Frontal cortex (tissue), 4 donors: ENCODE measurements around the gene SENP5. TPM values are rescaled to one million over a fixed set of nuclear protein-coding genes. Genes with fewer than 3 reads are reported as not detected.

Experiments
- DNase-seq, 2 donors: peaks; one replicate each; pipeline ENCODE4 v3.0.0; 2012; ENCODE audit warnings: low spot score in 2 of 2
- FAIRE-seq: peaks from 2 replicates; lab custom pipeline; 2012; peaks lifted over from hg19 to GRCh38; lab: Jason Lieb, UNC
- total RNA-seq: library from RNA; depleted of rRNA; stranded (reverse); fragments of >200 nt; gene quantifications from one replicate; pipeline ENCODE4 v1.2.3, GENCODE V29; 2014
- donor health status: control.
- donor health status: control.
- donor health status: control.

The SENP5 gene
- total RNA-seq, 1 donor from 2014 or later = 75.0 TPM

DNA sequence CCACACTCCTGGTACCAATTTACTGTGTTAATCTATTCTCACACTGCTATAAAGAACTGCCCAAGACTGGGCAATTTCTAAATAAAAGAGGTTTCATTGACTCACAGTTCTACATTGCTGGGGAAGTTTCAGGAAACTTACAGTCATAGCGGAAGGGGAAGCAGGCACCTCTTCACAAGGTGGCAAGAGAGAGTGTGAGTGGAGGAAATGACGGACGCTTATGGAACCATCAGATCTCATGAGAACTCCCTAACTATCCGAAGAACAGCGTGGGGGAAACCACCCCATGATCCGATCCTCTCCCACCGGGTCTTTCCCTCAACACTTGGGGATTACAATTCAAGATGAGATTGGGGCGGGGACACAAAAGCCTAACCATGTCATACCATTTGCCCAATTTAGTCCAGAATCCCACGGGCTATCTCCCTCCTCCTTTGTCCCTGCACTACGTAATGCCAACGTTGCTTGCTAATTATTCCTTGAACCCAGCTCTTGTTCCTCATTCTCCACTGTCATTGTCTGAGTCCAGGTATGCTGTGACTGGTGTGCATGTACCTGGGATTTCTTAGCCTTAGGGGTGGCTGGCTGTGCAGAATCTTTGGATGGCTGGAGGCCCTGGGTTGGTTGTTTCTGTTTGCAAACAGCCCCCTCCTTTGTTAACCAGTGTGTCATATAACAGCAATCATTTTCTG, 97.5 kb downstream of the SENP5 start:
- no peak for DNase-seq
- no peak for FAIRE-seq

DNA sequence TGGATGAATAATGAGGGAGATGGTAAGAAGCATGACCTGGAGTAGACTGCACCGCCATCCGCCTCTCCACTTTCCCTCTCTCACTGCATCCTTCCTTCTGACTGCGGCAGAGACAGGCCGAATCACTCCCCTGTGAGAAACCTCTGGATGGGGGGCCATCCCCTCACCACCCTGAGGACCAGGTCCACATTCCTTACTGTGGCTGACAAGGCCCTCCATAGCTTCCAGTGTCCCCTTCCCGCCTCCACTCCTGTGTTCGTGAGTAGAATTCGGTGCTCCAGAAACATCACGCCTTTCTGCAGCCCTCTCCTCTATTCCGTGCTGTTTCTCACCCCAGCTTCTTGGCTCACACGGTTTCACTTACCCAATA, 98.1 kb downstream of the SENP5 start:
- DNase-seq (no peak), FAIRE-seq (no peak)

DNA sequence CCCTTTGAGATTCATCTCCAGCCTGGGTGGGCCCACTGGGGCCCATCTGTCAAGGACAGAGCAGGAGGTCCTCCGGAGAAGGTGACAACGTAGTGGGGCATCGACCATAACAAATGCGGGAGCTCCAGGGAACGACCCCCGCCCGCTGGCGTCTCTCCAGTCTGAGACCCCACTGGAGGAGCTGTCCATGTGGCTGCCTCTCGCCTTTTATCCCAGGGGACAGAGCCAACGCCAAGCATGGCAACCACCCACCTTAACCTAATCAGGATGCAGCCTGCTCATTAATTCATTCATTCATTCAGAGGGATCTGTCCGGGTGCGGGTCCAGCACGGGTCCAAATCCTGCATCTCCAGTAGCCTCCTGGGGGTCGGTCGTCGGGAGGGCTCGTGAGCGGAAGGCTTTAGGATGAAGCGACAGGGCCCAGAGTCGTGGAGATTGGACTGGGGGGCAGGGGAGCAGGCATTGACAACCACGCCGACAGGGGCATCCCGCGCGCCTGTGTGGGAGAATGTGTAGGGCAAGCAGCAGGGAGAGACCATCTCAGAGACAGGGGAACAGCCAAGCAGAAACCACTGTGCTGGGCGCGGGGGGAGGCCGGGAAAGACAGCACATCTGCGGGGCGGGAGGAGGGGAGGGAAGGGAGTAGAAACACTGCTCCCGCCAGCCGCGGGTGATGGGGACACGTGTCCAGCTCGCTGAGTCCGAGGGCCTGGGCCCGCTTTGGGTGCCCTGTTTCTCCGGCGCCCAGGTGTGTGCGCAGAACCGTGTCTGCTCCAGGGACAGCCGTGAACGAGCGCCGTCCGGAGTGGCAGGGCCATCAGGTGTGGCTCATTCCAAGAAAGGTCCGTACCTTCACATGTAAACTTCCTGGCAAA, 99.0 kb downstream of the SENP5 start:
- no peak for FAIRE-seq
- no peak for DNase-seq

DNA sequence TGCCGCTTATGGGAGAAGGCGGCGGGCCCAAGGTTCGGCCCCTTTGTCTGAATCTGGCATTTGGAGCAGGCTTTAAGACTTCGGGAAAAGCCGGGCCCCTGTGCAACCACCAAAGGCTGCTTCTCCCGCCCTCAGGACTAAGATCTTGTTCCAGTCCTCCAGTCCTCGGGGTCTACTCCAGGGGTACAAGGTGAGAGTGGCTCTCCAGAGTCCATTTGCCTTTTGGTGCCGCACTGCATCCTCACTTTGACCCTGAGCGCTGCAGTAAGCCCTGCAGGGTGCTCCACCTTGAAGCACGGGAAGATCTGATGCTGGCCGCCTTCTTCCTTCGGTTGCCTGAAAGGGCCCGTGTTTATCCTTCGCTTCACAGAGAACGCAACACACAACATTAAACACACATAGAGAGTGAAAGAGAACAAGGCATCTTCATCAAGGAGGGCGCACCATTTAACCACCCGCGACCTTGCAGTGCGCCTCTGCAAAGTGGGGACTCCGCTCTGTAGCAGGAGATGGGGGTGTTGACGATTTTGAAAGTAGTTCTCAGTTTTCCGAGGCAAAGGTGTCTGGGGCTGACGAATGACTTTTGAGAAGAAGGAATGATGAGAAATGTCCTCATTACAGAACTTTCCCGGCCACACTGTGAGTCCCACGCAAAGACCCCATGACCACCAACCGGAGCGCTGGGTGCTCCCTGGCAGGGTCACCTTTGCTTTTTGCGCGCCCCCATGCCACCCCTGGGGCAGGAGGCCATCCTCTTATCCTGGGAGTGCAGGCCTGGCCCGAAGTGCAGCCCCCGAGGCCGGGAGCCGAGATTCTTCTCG, 99.9 kb downstream of the SENP5 start:
- no peak for DNase-seq
- FAIRE-seq = no peak

DNA sequence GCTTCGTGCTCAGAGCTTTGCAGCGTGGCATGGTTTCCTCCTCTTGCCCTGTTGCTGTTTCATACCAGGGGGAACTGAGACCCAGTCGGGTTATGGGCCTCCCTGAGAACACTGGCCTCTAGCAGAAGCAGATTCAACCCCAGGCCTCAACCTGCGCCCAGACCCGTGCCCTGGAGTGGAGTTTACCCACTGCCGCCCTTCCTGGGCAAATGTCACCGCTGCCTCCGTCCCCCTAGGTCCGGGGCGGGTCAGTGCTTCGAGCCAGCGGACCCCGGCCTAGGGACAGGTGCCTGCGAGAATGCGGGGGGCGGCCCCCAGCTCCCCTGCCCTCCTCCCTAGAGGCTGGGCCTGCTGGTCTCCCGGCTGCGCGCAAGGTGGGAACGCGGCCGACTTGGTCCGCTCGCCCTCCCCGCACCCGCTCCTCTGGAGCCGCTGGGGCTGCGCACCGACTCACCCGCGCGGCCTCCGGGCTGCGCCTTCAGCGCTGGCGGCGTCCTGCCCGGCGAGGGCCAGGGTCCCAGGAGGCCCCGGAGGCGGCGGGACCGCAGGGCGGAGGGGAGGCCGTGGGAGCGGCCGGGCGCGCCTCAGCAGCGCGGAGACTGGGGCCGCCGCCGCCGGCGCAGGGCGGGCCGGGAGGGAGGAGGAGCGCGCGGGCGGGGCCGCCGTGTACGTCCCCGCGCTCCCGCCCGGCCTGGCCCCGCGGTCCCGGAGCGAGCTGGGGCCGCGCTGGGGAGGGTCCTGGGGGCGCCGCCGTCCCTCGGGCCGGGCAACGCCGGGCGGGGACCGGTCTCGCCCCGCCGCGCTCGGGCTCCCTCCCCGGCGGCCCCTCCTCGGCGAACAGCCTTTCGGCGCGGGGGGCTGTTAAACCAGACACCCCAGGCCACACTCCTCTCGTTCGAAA, 100.8 kb downstream of the SENP5 start, which contains the start of gene PIGZ:
PIGZ (minus strand) TSS at position 601 of the 901 bp plus-strand sequence. CDS start 16,802 bp downstream, outside the sequence.
- DNase-seq (peak; percentile 60 to 70), FAIRE-seq (no peak)

DNA sequence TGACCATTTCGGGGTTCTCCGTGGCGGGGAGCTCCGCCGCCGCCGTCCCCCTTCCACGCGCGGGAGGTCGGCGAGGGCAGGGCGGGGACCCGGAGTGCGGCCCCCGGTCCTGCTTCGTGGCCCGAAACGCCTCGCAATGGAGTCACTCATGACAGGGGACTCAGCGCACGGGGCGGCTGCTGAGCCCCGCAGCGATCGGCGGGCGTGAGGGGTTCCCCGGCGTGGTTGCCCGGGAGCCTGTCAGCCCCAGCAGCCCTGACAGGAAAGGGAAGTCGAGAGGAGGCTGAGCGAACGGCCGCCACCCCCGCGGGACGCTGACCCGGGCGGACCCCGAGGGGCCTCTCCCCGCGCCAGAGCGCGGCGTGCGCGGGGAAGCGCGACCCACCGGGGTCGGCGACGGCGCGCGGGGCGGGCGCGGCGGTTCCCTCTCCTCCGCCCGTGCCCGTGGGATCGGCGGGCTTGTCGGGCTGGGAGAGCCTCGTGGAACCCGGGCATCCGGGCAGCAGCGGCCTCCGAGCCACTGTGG, 101.5 kb downstream of the SENP5 start:
- FAIRE-seq (no peak), DNase-seq (peak in 1 of 2 donors; percentile 53)

DNA sequence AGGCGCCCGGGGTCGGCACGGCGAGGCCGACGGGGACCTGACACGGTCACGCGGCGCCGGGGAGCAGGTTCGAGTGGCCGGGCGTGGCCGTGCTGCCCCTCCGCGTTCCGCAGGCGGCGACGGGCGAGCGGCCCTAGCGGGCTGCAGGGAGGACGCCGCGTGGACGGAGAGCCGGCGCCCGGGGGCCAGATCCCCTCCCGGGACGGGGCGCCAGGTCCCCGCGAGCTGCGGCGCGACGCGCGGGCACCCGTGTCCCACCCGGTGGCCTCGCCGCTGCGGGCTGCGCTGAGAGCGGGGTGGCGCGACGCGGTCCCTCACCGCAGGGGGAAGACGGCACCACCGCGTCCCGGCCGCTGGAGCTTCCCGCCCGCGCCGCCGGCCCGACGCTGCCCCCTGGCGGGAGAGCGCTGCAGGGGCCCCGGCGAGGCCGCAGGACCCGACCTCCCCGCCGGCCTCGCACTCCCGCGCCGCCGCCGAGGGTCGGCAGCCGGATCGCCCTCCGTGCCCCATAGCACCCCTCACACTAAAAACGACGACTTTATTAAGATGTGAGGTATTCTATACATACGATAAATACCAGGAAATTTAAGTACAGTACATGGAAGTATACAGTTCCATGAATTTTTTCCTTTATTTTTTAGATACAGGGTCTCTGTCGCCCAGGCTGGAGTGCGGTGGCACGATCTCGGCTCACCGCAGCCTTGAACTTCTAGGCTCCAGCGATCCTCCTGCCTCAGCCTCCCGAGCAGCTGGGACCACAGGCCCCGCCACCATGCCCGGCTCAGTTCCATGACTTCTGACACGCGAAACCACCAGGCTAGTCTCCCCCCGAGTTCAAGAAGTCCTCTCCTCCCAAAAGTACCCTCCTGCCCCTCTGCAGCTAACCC, 102.2 kb downstream of the SENP5 start:
- DNase-seq (peak; percentile 81 to 84), FAIRE-seq (no peak)

DNA sequence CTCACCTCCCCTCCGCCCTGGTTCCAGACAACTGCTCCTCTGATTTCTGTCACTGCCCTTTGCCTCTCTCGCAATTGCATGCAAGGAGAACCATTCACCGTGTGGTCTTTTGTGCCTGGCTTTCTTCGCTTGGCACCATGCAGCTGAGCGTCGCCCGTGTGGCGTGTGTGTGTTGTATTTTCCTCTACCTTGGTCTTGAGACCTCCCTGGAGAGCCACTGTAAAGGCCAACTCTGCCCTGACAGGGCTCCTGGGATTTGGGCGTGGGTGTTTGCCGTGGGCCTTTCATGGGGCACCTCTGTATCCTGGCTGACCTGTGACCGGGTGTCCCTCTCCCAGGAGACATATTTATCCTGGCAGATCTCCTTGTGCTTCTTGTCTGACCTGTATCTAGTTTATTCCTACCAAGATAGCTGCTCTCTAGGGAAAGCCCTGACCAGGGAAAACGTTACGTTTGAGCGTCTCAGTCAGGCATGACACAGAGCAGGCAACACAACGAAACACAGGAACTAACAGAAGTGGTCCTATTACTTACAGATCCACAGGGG, 102.9 kb downstream of the SENP5 start:
- no peak for DNase-seq
- FAIRE-seq = no peak

DNA sequence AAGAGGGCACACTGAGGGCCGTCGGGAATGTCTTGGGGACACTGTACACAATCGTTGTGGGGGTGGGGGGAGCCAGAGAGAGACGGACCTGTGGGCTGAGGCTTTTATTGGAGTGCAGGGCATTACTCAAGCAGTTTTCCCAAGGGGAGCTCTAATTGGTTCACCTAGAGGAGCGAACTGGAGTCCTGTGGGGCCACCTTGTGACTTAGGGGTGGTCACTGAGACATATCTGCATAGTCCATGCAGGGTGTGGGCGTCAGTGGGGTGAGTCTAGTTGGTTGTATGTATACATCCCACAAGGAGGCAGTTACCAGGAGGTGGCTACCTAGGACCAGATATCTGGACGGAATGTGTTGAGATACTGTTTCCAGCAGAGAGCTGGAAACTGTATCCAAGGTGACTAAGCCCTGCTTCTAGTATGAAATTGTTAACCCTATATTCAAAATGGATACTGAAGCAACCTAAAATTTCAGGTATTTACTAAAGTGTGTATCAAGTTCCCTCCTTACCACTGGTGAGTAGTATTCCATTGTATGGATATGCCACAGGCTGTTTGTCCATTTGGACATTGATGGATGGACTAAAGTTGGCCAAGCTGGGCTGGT, 103.5 kb downstream of the SENP5 start:
- FAIRE-seq (no peak), DNase-seq (no peak)

DNA sequence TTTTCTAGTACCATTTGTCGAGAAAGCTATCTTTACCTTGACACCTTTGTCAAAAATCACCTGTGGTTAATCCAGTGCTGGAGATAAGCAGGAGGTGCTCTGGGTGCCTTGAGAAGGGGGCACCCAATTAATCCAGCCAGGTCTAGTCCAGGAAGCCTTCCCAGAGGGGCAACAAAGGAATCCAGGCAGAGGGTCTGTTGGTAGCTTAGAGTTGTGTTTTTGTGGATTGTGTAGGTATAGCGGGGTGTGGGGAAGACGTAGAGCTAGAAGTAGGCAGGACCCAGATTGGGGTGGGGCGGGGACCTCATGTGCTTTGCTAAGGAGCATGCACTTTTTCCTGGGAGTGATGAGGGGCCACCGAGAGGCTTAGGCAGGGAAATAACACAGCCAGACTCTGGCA, 106.9 kb downstream of the SENP5 start:
- DNase-seq (no peak), FAIRE-seq (no peak)

DNA sequence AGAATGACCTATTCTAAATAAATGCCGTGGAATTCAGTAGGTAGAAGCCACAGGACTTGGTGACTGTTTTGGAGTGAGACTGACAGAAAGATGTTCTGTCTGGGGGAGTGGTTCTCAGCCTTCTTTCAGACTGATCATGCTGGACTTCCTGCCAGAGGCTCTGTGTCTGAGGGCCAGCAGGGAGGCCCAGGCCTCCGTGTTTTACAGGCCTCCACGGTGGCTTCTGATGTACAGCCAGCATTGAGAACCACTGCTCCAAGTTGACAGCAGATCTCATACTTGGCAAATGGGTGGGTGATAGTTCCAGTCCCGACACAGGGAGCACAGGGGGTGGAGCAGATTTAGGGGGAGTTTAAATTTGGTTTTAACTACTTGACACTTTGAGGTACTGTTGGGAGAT, 107.6 kb downstream of the SENP5 start:
- FAIRE-seq = no peak
- no peak for DNase-seq

DNA sequence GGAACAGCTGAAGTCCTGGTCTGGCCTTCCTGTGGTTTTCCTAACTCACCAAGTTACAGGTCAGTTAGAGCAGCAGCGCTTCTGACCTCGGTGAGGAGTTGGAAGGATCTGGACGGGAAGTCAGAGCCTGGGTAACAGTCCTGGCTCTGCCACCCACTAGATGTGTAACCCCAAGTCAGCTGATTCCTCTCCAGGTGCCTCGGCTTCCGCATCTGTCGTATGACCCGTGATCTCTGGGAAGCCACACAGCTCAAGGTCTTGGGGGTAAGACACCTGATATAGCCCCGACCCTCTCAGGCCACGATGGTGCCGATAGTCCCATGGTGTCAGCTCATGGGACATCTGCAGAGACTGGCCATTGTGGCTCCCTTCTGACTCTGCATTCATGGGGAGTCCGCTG, 109.2 kb downstream of the SENP5 start:
- FAIRE-seq = no peak
- DNase-seq = no peak

DNA sequence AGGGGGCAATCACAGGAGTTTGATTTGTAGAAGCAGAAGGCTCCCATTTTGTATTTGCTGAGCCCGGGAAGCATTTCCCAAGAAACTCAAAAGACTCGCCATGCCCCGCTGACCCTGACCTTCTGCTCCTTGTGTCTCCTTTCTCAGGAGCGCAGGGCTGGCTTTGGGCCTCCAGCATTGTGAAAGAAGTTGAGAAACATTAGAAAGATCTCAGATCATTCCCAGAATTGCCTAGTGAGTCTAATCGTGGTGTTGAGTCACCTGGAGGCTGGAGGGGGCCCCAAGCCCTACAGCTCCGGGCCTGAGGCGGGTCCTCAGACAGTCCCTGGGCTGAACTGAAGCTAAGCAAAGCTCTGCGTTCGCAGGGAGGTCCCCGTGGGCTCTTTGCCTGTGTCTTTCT, 111.8 kb downstream of the SENP5 start:
- DNase-seq (no peak), FAIRE-seq (no peak)

DNA sequence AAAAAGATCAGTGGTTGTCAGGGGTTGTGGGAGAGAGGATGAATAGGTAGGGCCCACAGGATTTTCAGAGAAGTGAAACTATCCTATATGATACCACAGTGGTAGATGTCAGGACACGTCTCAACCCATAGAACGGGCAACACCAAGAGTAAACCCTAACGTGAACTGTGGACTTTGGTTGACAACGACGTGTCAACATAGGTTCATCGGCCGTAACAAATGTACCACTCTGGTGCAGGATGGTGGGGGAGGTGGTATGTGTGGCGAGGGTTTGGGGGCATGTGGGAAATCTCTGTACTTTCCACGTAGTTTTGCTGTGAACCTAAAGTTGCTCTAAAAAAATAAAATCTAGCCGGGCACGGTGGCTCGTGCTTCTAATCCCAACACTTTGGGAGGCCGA, 113.9 kb downstream of the SENP5 start:
- DNase-seq = no peak
- FAIRE-seq = no peak

DNA sequence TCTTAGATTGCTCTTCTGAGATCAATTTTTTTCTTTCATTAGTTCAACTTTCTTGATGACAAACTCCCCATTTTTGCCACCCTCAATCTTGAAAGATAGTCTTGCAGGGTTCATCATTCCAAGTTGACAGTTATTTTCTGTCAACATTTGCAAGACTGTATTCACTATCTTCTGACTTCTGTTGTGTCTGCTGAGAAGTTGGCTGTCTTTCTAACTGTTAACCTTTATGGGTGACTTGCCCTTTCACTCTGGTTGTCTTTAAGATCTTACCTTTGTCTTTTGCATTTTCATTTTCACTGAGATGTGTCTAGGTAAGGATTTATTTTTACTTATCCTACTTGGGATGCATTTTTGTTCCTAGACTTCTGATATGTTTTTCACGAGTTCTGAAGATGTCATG, 115.5 kb downstream of the SENP5 start:
- FAIRE-seq = no peak
- no peak for DNase-seq
